22Rv1 (cell line): Measurements from ENCODE around the gene FOXP3.

Source experiments
- H3K27ac ChIP-seq: fragments of 450-650 bp; 2 replicates; pipeline ENCODE4 v1.5.1; 2017
- CTCF ChIP-seq: fragments of 450-650 bp; IDR thresholded peaks from 2 replicates; pipeline ENCODE4 v1.5.1; 2017; ENCODE audit warnings: mild to moderate bottlenecking
- ZFX ChIP-seq: fragments of 450-650 bp; IDR thresholded peaks from 2 replicates; pipeline ENCODE4 v1.6.1; 2017; ENCODE audit warnings: antibody characterized with exemption, borderline replicate concordance

FOXP3 gene

GRCh38 chrX:49266523-49267445, 2.3 kb upstream of the FOXP3 start:
- TF ChIP-seq ZFX (no peak), CTCF (no peak)
- H3K27ac ChIP-seq, result no peak overlapping the region

- H3K27ac ChIP-seq, result no peak overlapping the region
- no peak for TF ChIP-seq CTCF
- no peak for TF ChIP-seq ZFX
Measured at GRCh38 chrX:49263631-49264030, 879 bp downstream of the FOXP3 start.

GRCh38 chrX:49262603-49263002, 1.9 kb downstream of the FOXP3 start:
- H3K27ac ChIP-seq, result no peak overlapping the region
- TF ChIP-seq CTCF, result no peak
- TF ChIP-seq ZFX, result no peak

GRCh38 chrX:49260221-49260985, 4.1 kb downstream of the FOXP3 start:
- TF ChIP-seq CTCF (no peak), ZFX (no peak)
- H3K27ac ChIP-seq, result no peak overlapping the region

GRCh38 chrX:49258749-49259124, 5.8 kb downstream of the FOXP3 start:
- TF ChIP-seq ZFX (no peak), CTCF (no peak)
- no peak overlapping the region for H3K27ac ChIP-seq

- no peak for TF ChIP-seq ZFX
- no peak for TF ChIP-seq CTCF
Measured at GRCh38 chrX:49257846-49258748, 6.4 kb downstream of the FOXP3 start.

More at GRCh38 chrX:49257846-49258748, 6.4 kb downstream of the FOXP3 start:
- no peak overlapping the region for H3K27ac ChIP-seq
